Keratinocyte (primary cell): ENCODE data around the gene ZNF554. TPM values are rescaled to one million over a fixed set of nuclear protein-coding genes. Genes with fewer than 3 reads are reported as not detected.

Experiments
- DNase-seq: peaks from one replicate; pipeline ENCODE4 v3.0.0-alpha.2; 2011; ENCODE audit warnings: low read depth, missing footprints, low spot score
- FAIRE-seq: peaks from 2 replicates; lab custom pipeline; 2011; peaks lifted over from hg19 to GRCh38; lab: Jason Lieb, UNC
- H2AFZ ChIP-seq: 2 replicates; pipeline ENCODE4 v1.6.0; 2012; ENCODE audit warnings: low read length, control low read depth, inconsistent platforms; ENCODE audit not compliant: control insufficient read depth
- H3K27ac ChIP-seq: 2 replicates; pipeline ENCODE4 v1.5.1; 2011; ENCODE audit warnings: low read length; ENCODE audit not compliant: control insufficient read depth, insufficient read depth
- H3K27me3 ChIP-seq: 3 replicates; pipeline ENCODE4 v1.6.0; 2011; ENCODE audit warnings: low read length; ENCODE audit not compliant: control insufficient read depth, insufficient read depth; ENCODE audit errors: extremely low read depth
- H3K36me3 ChIP-seq, 2 experiments: 2 replicates in 1 of 2; 3 replicates in 1 of 2; pipeline ENCODE4 v1.5.1; 2011; ENCODE audit warnings: low read length in 2 of 2, mild to moderate bottlenecking in 1 of 2; ENCODE audit not compliant: control insufficient read depth in 2 of 2, insufficient read depth in 2 of 2; ENCODE audit errors: extremely low read depth in 1 of 2
- H3K4me1 ChIP-seq: 3 replicates; pipeline ENCODE4 v1.5.1; 2011; ENCODE audit warnings: low read length; ENCODE audit not compliant: control insufficient read depth, insufficient read depth; ENCODE audit errors: extremely low read depth
- H3K4me2 ChIP-seq: 3 replicates; pipeline ENCODE4 v1.6.0; 2011; ENCODE audit warnings: low read depth, low read length; ENCODE audit not compliant: control insufficient read depth, insufficient read depth; ENCODE audit errors: extremely low read depth
- H3K4me3 ChIP-seq, 3 experiments: fragments of 200-600 bp in 1 of 3; sonication (generic) in 1 of 3; 2 replicates in 2 of 3; 3 replicates in 1 of 3; pipeline ENCODE4 v1.5.1; 2011 to 2016; ENCODE audit warnings: low read length in 3 of 3, mild to moderate bottlenecking in 3 of 3, control low read depth in 2 of 3, inconsistent platforms in 1 of 3, low read depth in 1 of 3, mixed read lengths in 1 of 3, mixed run types in 1 of 3, moderate library complexity in 1 of 3; ENCODE audit not compliant: control insufficient read depth in 2 of 3, insufficient read depth in 2 of 3; ENCODE audit errors: extremely low read depth in 1 of 3
- H3K79me2 ChIP-seq: 2 replicates; pipeline ENCODE4 v1.6.0; 2012; ENCODE audit warnings: low read length; ENCODE audit not compliant: control insufficient read depth, insufficient read depth
- H3K9ac ChIP-seq: 3 replicates; pipeline ENCODE4 v1.6.0; 2011; ENCODE audit warnings: low read length; ENCODE audit not compliant: control insufficient read depth, insufficient read depth; ENCODE audit errors: extremely low read depth
- H3K9me1 ChIP-seq: 3 replicates; pipeline ENCODE4 v1.6.0; 2011; ENCODE audit warnings: low read length; ENCODE audit not compliant: control insufficient read depth, insufficient read depth; ENCODE audit errors: extremely low read depth
- H3K9me3 ChIP-seq: 2 replicates; pipeline ENCODE4 v1.5.1; 2012; ENCODE audit warnings: low read depth, low read length; ENCODE audit not compliant: control insufficient read depth
- H4K20me1 ChIP-seq: 3 replicates; pipeline ENCODE4 v1.6.0; 2011; ENCODE audit warnings: low read length; ENCODE audit not compliant: control insufficient read depth, insufficient read depth; ENCODE audit errors: extremely low read depth
- EZH2 ChIP-seq: IDR thresholded peaks from one replicate; pipeline ENCODE4 v1.6.1; 2012; ENCODE audit warnings: inconsistent platforms, mild to moderate bottlenecking, low read length, moderate library complexity
- dilution Hi-C: fragments of 300-500 bp; cut with MboI; formaldehyde crosslinking; loops from one replicate; pipeline ENCODE4 v1.7.0; 2020; ENCODE audit warnings: low sequenced_read_pairs; ENCODE audit not compliant: extremely low pct_ligation_motif_present
- polyA plus RNA-seq, 5 experiments: library from polyadenylated mRNA; depleted of rRNA in 3 of 5; stranded (reverse) in 3 of 5; stranded (forward) in 1 of 5; unstranded in 1 of 5; fragments of >200 nt; gene quantifications; 1 replicate in 1 of 5; 2 replicates in 3 of 5; 3 replicates in 1 of 5; pipeline versions ENCODE4 v1.2.1 to v1.2.3, GENCODE V29; 2011 to 2012; ENCODE audit warnings: missing spikeins in 2 of 5, low read depth in 1 of 5, low replicate concordance in 1 of 5
- TF ChIP-seq, protein P1 (sequence below), 3 experiments: IDR thresholded peaks in 1 of 3; conservative IDR thresholded peaks in 1 of 3; optimal IDR thresholded peaks in 1 of 3; 2 replicates in 2 of 3; 3 replicates in 1 of 3; pipeline versions ENCODE3 to v1.5.1; 2011; ENCODE audit warnings: low read length in 3 of 3, mild to moderate bottlenecking in 3 of 3, moderate library complexity in 2 of 3, control low read depth in 1 of 3, inconsistent platforms in 1 of 3; ENCODE audit not compliant: insufficient read depth in 2 of 3; ENCODE audit errors: extremely low read depth in 1 of 3

Gene ZNF554
- polyA plus RNA-seq, 1 donor (not counting 4 experiments of a cell fraction or from before 2014, with no cell fraction given): 2.7 TPM

DNA sequence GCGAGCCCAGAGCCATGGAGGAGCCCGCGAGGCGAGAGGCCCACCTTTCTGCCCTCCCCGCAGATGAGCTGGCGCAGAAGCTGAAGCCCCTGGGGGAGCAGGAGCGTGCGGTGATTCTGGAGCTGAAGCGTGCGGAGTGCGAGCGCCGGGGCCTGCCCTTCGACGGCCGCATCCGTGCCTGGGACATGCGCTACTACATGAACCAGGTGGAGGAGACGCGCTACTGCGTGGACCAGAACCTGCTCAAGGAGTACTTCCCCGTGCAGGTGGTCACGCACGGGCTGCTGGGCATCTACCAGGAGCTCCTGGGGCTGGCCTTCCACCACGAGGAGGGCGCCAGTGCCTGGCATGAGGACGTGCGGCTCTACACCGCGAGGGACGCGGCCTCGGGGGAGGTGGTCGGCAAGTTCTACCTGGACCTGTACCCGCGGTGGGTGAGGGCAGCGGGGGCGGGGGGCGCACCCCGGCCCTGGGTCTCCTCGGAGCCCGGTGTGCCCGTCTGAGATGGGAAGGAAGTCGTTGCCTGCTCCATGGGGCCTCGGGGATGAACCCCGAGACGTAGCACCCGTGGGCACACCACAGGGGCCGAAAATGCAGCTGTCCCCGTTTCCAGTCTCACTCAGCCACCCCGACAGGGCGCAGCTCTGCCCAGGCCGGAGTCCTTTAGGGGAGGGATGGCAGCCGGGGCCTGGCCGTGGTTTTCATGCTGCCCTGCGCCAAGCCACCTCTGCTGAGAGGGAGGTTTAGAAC is 12.1 kb upstream of the ZNF554 start:
- dilution Hi-C loops: no loop called here
- no peaks in the 10 kb centered on the region for H3K9me3 ChIP-seq
- H3K4me2 ChIP-seq: no peak overlapping the region
- FAIRE-seq (no peak), DNase-seq (no peak)
- H3K27ac ChIP-seq: no peak overlapping the region
- no peak overlapping the region for H3K9ac ChIP-seq
- H3K4me3 ChIP-seq: no peak overlapping the region
- no peak overlapping the region for H2AFZ ChIP-seq
- no peaks in the 10 kb centered on the region for H3K4me1 ChIP-seq
- TF ChIP-seq EZH2: no peak
- TF ChIP-seq, protein P1, sequence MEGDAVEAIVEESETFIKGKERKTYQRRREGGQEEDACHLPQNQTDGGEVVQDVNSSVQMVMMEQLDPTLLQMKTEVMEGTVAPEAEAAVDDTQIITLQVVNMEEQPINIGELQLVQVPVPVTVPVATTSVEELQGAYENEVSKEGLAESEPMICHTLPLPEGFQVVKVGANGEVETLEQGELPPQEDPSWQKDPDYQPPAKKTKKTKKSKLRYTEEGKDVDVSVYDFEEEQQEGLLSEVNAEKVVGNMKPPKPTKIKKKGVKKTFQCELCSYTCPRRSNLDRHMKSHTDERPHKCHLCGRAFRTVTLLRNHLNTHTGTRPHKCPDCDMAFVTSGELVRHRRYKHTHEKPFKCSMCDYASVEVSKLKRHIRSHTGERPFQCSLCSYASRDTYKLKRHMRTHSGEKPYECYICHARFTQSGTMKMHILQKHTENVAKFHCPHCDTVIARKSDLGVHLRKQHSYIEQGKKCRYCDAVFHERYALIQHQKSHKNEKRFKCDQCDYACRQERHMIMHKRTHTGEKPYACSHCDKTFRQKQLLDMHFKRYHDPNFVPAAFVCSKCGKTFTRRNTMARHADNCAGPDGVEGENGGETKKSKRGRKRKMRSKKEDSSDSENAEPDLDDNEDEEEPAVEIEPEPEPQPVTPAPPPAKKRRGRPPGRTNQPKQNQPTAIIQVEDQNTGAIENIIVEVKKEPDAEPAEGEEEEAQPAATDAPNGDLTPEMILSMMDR (optimal IDR thresholded peaks at IDR 0.05 in 1 of 3, IDR thresholded peaks at IDR 0.05 in 1 of 3, conservative IDR thresholded peaks at IDR 0.05 in 1 of 3; ENCODE audit: extremely low read depth in 1 of 3, insufficient read depth in 2 of 3, low read length in 3 of 3): no peak
- H4K20me1 ChIP-seq: no peaks in the 10 kb centered on the region
- no peaks in the 10 kb centered on the region for H3K9me1 ChIP-seq
- H3K79me2 ChIP-seq: peaks cover 2% of the 10 kb centered on the region
- H3K27me3 ChIP-seq: no peaks in the 10 kb centered on the region
- H3K36me3 ChIP-seq: peaks cover 18 to 43% of the 10 kb centered on the region in 2 experiments

DNA sequence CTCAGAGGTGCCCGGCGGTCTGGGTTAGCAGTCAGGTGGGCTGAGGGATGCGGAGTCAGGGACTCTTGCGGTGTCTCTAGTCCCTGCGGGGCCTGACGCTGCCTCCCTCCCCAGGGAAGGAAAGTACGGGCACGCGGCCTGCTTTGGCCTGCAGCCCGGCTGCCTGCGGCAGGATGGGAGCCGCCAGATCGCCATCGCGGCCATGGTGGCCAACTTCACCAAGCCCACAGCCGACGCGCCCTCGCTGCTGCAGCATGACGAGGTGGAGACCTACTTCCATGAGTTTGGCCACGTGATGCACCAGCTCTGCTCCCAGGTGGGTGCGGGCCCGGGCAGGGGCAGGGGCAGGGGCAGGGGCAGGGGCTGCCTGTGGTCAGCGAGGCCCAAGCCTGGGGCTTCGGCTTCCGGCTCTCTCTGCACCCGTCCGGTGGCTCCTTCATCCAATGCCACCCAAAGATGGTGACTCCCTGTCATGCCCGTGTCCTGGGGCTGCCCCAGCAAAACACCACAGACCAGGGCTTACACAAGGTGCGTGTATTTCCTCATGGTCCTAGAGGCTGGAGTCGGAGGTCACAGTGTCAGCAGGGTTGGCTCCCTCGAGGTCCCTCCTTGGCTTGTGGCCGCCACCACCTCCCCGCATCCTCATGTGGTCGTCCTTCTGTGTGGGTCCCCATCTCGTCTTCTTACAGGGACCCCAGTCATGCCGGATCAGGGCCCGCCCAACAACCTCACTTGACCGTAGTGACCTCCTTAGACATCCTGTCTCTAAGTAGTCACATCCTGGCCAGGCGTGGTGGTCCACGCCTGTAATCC is 11.3 kb upstream of the ZNF554 start:
- H3K4me2 ChIP-seq: no peak overlapping the region
- dilution Hi-C loops: no loop called here
- no peak for FAIRE-seq
- no peaks in the 10 kb centered on the region for H3K27me3 ChIP-seq
- H3K9ac ChIP-seq: no peak overlapping the region
- H3K36me3 ChIP-seq: peaks cover 16 to 39% of the 10 kb centered on the region in 2 experiments
- H3K27ac ChIP-seq: no peak overlapping the region
- TF ChIP-seq, protein P1 (optimal IDR thresholded peaks at IDR 0.05 in 1 of 3, IDR thresholded peaks at IDR 0.05 in 1 of 3, conservative IDR thresholded peaks at IDR 0.05 in 1 of 3; ENCODE audit: extremely low read depth in 1 of 3, insufficient read depth in 2 of 3, low read length in 3 of 3): no peak
- no peak for TF ChIP-seq EZH2
- H3K4me1 ChIP-seq: no peaks in the 10 kb centered on the region
- no peak overlapping the region for H3K4me3 ChIP-seq
- no peaks in the 10 kb centered on the region for H3K79me2 ChIP-seq
- no peak for DNase-seq
- H3K9me1 ChIP-seq: no peaks in the 10 kb centered on the region
- H3K9me3 ChIP-seq: no peaks in the 10 kb centered on the region
- H4K20me1 ChIP-seq: no peaks in the 10 kb centered on the region
- H2AFZ ChIP-seq: no peak overlapping the region
